ENCODE results near the gene DNM3. TPM values are rescaled to one million over a fixed set of nuclear protein-coding genes. Genes with fewer than 3 reads are reported as not detected.
A peak's percentile ranks its signal among the peaks of the same experiment; 100 is the strongest.

DNM3 gene
- total and polyA plus RNA-seq, 2 donors (not counting 1 experiment from before 2014, with no cell fraction given), result 1.0 to 1.3 TPM

GRCh38 chr1:172343240-172344160 is 502.2 kb downstream of the DNM3 start:
- no peaks in the 10 kb centered on the region for H3K27me3 Mint-ChIP-seq
- Histone ChIP-seq H3K9me3 (ENCODE audit: control extremely low read depth in 1 of 3, control insufficient read depth in 2 of 3, insufficient read depth in 1 of 3, low read length in 2 of 3) (peaks cover 0 to 13% (median 0%) of the 10 kb centered on the region in 3 donors), H3K4me3 (ENCODE audit: control extremely low read depth in 1 of 5, extremely low read depth in 1 of 5, insufficient read depth in 1 of 5, low read depth in 2 of 5, low read length in 4 of 5) (peak overlapping the region in 2 of 5 experiments; percentile 6 to 27), H3K4me2 (replicated peaks; ENCODE audit: low read depth, low read length, poor library complexity, severe bottlenecking) (peak overlapping the region; percentile 49), H4K20me1 (ENCODE audit: control insufficient read depth, insufficient read depth, low read length, poor library complexity, severe bottlenecking) (no peaks in the 10 kb centered on the region), H3K27me3 (replicated peaks in 1 of 4; ENCODE audit: control extremely low read depth in 1 of 4, control insufficient read depth in 3 of 4, insufficient read depth in 4 of 4, low read length in 3 of 4) (no peaks in the 10 kb centered on the region), H2AFZ (ENCODE audit: insufficient read depth, low read depth, low read length, poor library complexity, severe bottlenecking) (peak overlapping the region; percentile 30), H3K4me1 (ENCODE audit: control insufficient read depth in 2 of 2, insufficient read depth in 2 of 2, low read length in 2 of 2) (peaks cover 34 to 45% of the 10 kb centered on the region in 2 donors), H3K79me2 (ENCODE audit: control insufficient read depth, insufficient read depth, low read length) (no peaks in the 10 kb centered on the region), H3K36me3 (replicated peaks in 1 of 2; ENCODE audit: control extremely low read depth in 1 of 2, control insufficient read depth in 1 of 2, extremely low read depth in 1 of 2, insufficient read depth in 2 of 2, low read length in 1 of 2) (no peaks in the 10 kb centered on the region), H3K27ac (ENCODE audit: low read length in 2 of 2) (peak overlapping the region; percentile 42 to 48), H3K9ac (ENCODE audit: low read length) (peak overlapping the region; percentile 11)
- CTCF ChIA-PET, result interaction anchor here (0.8 to 2.6 kb wide), 10 partner anchors 11 to 158 kb away, joined by 3 to 15 read pairs (median 5); no protein-coding TSS in a partner anchor
- 71% methylated on average over 2 of the region's 11 CpGs for WGBS (ENCODE audit: insufficient coverage)
- TF ChIP-seq, protein P1, sequence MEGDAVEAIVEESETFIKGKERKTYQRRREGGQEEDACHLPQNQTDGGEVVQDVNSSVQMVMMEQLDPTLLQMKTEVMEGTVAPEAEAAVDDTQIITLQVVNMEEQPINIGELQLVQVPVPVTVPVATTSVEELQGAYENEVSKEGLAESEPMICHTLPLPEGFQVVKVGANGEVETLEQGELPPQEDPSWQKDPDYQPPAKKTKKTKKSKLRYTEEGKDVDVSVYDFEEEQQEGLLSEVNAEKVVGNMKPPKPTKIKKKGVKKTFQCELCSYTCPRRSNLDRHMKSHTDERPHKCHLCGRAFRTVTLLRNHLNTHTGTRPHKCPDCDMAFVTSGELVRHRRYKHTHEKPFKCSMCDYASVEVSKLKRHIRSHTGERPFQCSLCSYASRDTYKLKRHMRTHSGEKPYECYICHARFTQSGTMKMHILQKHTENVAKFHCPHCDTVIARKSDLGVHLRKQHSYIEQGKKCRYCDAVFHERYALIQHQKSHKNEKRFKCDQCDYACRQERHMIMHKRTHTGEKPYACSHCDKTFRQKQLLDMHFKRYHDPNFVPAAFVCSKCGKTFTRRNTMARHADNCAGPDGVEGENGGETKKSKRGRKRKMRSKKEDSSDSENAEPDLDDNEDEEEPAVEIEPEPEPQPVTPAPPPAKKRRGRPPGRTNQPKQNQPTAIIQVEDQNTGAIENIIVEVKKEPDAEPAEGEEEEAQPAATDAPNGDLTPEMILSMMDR (IDR thresholded peaks at IDR 0.05), result no peak
- no peak for TF ChIP-seq EZH2 (IDR thresholded peaks at IDR 0.05; ENCODE audit: borderline replicate concordance, insufficient read depth, low read depth, low read length, poor library complexity, severe bottlenecking)
- peak overlapping the region; percentile 71 for H3K4me3 Mint-ChIP-seq
- POLR2A ChIA-PET, result interaction anchor here (0.6 to 0.9 kb wide), 2 partner anchors 11 to 24 kb away, joined by 3 to 5 read pairs; no protein-coding TSS in a partner anchor
- peaks cover 11% of the 10 kb centered on the region for H3K9me3 Mint-ChIP-seq (ENCODE audit: insufficient read depth)
- intact Hi-C loops (cut with micrococcal nuclease), result loop anchor here (2.0 to 5.0 kb wide), 3 partner anchors 15 to 161 kb away; no protein-coding TSS in a partner anchor
- ATAC-seq (ENCODE audit: low read depth) (peak; percentile 51), DNase-seq (peak; percentile 45)
- peak overlapping the region; percentile 79 for H3K27ac Mint-ChIP-seq
- H3K4me1 Mint-ChIP-seq, result peaks cover 60% of the 10 kb centered on the region
